ENCODE measurements around the gene MYCT1.

Gene MYCT1

GRCh38 chr6:152716322-152716721 lies 18.6 kb downstream of the MYCT1 start:
- Histone ChIP-seq H3K36me3 (ENCODE audit: control insufficient read depth, insufficient read depth, low read length) (no peaks in the 10 kb centered on the region), H3K27ac (ENCODE audit: insufficient read depth, low read depth, low read length, poor library complexity, severe bottlenecking) (no peak overlapping the region), H3K9me3 (ENCODE audit: control insufficient read depth, low read length) (no peaks in the 10 kb centered on the region), H3K4me3 (ENCODE audit: insufficient read depth, low read depth, low read length) (no peak overlapping the region), H3K4me1 (ENCODE audit: control insufficient read depth, insufficient read depth, low read length) (no peaks in the 10 kb centered on the region), H3K27me3 (ENCODE audit: control insufficient read depth, insufficient read depth, low read length, poor library complexity, severe bottlenecking) (no peaks in the 10 kb centered on the region)
- WGBS, 2 experiments = 92% methylated on average over 3 of the region's 3 CpGs; no CpG with 5 or more reads in 1 of the 2 experiments

GRCh38 chr6:152720974-152721373 lies 23.3 kb downstream of the MYCT1 start:
- no peak overlapping the region for H3K27ac ChIP-seq (ENCODE audit: insufficient read depth, low read depth, low read length, poor library complexity, severe bottlenecking)
- no peaks in the 10 kb centered on the region for H3K4me1 ChIP-seq (ENCODE audit: control insufficient read depth, insufficient read depth, low read length)
- WGBS, 2 experiments = 80 to 81% methylated on average over 3 of the region's 3 CpGs
- H3K36me3 ChIP-seq (ENCODE audit: control insufficient read depth, insufficient read depth, low read length) = no peaks in the 10 kb centered on the region
- H3K4me3 ChIP-seq (ENCODE audit: insufficient read depth, low read depth, low read length) = no peak overlapping the region
- no peaks in the 10 kb centered on the region for H3K27me3 ChIP-seq (ENCODE audit: control insufficient read depth, insufficient read depth, low read length, poor library complexity, severe bottlenecking)
- H3K9me3 ChIP-seq (ENCODE audit: control insufficient read depth, low read length) = no peaks in the 10 kb centered on the region

- Histone ChIP-seq H3K4me1 (ENCODE audit: control insufficient read depth, insufficient read depth, low read length) (no peaks in the 10 kb centered on the region), H3K9me3 (ENCODE audit: control insufficient read depth, low read length) (no peaks in the 10 kb centered on the region), H3K27me3 (ENCODE audit: control insufficient read depth, insufficient read depth, low read length, poor library complexity, severe bottlenecking) (no peaks in the 10 kb centered on the region), H3K27ac (ENCODE audit: insufficient read depth, low read depth, low read length, poor library complexity, severe bottlenecking) (no peak overlapping the region), H3K36me3 (ENCODE audit: control insufficient read depth, insufficient read depth, low read length) (no peaks in the 10 kb centered on the region), H3K4me3 (ENCODE audit: insufficient read depth, low read depth, low read length) (no peak overlapping the region)
- WGBS, 2 experiments = 93 to 96% methylated on average over 4 of the region's 4 CpGs
These were observed 24.3 kb downstream of the MYCT1 start for GRCh38 chr6:152721956-152722355.

GRCh38 chr6:152723398-152723797 lies 25.7 kb downstream of the MYCT1 start:
- Histone ChIP-seq H3K27ac (ENCODE audit: insufficient read depth, low read depth, low read length, poor library complexity, severe bottlenecking) (no peak overlapping the region), H3K27me3 (ENCODE audit: control insufficient read depth, insufficient read depth, low read length, poor library complexity, severe bottlenecking) (no peaks in the 10 kb centered on the region), H3K4me1 (ENCODE audit: control insufficient read depth, insufficient read depth, low read length) (no peaks in the 10 kb centered on the region), H3K9me3 (ENCODE audit: control insufficient read depth, low read length) (no peaks in the 10 kb centered on the region), H3K4me3 (ENCODE audit: insufficient read depth, low read depth, low read length) (no peak overlapping the region), H3K36me3 (ENCODE audit: control insufficient read depth, insufficient read depth, low read length) (no peaks in the 10 kb centered on the region)
- 79 to 90% methylated on average over 1 of the region's 1 CpG for WGBS, 2 experiments

- H3K27ac ChIP-seq (ENCODE audit: insufficient read depth, low read depth, low read length, poor library complexity, severe bottlenecking) = no peak overlapping the region
- WGBS, 2 experiments = 76 to 81% methylated on average over 4 of the region's 4 CpGs
- no peak overlapping the region for H3K4me3 ChIP-seq (ENCODE audit: insufficient read depth, low read depth, low read length)
- no peaks in the 10 kb centered on the region for H3K36me3 ChIP-seq (ENCODE audit: control insufficient read depth, insufficient read depth, low read length)
- H3K9me3 ChIP-seq (ENCODE audit: control insufficient read depth, low read length) = no peaks in the 10 kb centered on the region
- no peaks in the 10 kb centered on the region for H3K27me3 ChIP-seq (ENCODE audit: control insufficient read depth, insufficient read depth, low read length, poor library complexity, severe bottlenecking)
- H3K4me1 ChIP-seq (ENCODE audit: control insufficient read depth, insufficient read depth, low read length) = no peaks in the 10 kb centered on the region
These were observed 28.6 kb downstream of the MYCT1 start for GRCh38 chr6:152726313-152726712.

- 91 to 94% methylated on average over 3 of the region's 3 CpGs for WGBS, 2 experiments
- H3K27me3 ChIP-seq (ENCODE audit: control insufficient read depth, insufficient read depth, low read length, poor library complexity, severe bottlenecking) = no peaks in the 10 kb centered on the region
- H3K4me3 ChIP-seq (ENCODE audit: insufficient read depth, low read depth, low read length) = no peak overlapping the region
These were observed 29.8 kb downstream of the MYCT1 start for GRCh38 chr6:152727507-152727906.

GRCh38 chr6:152734630-152735029 lies 36.9 kb downstream of the MYCT1 start:
- Histone ChIP-seq H3K4me1 (ENCODE audit: control insufficient read depth, insufficient read depth, low read length) (no peaks in the 10 kb centered on the region), H3K36me3 (ENCODE audit: control insufficient read depth, insufficient read depth, low read length) (no peaks in the 10 kb centered on the region), H3K27me3 (ENCODE audit: control insufficient read depth, insufficient read depth, low read length, poor library complexity, severe bottlenecking) (no peaks in the 10 kb centered on the region), H3K27ac (ENCODE audit: insufficient read depth, low read depth, low read length, poor library complexity, severe bottlenecking) (no peak overlapping the region), H3K4me3 (ENCODE audit: insufficient read depth, low read depth, low read length) (no peak overlapping the region), H3K9me3 (ENCODE audit: control insufficient read depth, low read length) (no peaks in the 10 kb centered on the region)
- 91 to 96% methylated on average over 2 of the region's 2 CpGs for WGBS, 2 experiments

More at GRCh38 chr6:152727507-152727906, 29.8 kb downstream of the MYCT1 start:
- Histone ChIP-seq H3K9me3 (ENCODE audit: control insufficient read depth, low read length) (no peaks in the 10 kb centered on the region), H3K4me1 (ENCODE audit: control insufficient read depth, insufficient read depth, low read length) (no peaks in the 10 kb centered on the region), H3K36me3 (ENCODE audit: control insufficient read depth, insufficient read depth, low read length) (no peaks in the 10 kb centered on the region), H3K27ac (ENCODE audit: insufficient read depth, low read depth, low read length, poor library complexity, severe bottlenecking) (no peak overlapping the region)

- no peak overlapping the region for H3K27ac ChIP-seq (ENCODE audit: insufficient read depth, low read depth, low read length, poor library complexity, severe bottlenecking)
- no peaks in the 10 kb centered on the region for H3K36me3 ChIP-seq (ENCODE audit: control insufficient read depth, insufficient read depth, low read length)
- 83% methylated on average over 1 of the region's 2 CpGs; no CpG with 5 or more reads in 1 of the 2 experiments for WGBS, 2 experiments
- no peak overlapping the region for H3K4me3 ChIP-seq (ENCODE audit: insufficient read depth, low read depth, low read length)
- H3K27me3 ChIP-seq (ENCODE audit: control insufficient read depth, insufficient read depth, low read length, poor library complexity, severe bottlenecking) = no peaks in the 10 kb centered on the region
- no peaks in the 10 kb centered on the region for H3K9me3 ChIP-seq (ENCODE audit: control insufficient read depth, low read length)
- H3K4me1 ChIP-seq (ENCODE audit: control insufficient read depth, insufficient read depth, low read length) = no peaks in the 10 kb centered on the region
These were observed 39.1 kb downstream of the MYCT1 start for GRCh38 chr6:152736687-152737273.

GRCh38 chr6:152745509-152746171 lies 47.9 kb downstream of the MYCT1 start:
- H3K27me3 ChIP-seq (ENCODE audit: control insufficient read depth, insufficient read depth, low read length, poor library complexity, severe bottlenecking) = no peaks in the 10 kb centered on the region
- 95 to 97% methylated on average over 4 of the region's 4 CpGs for WGBS, 2 experiments
- no peak overlapping the region for H3K4me3 ChIP-seq (ENCODE audit: insufficient read depth, low read depth, low read length)
- no peaks in the 10 kb centered on the region for H3K36me3 ChIP-seq (ENCODE audit: control insufficient read depth, insufficient read depth, low read length)
- no peaks in the 10 kb centered on the region for H3K4me1 ChIP-seq (ENCODE audit: control insufficient read depth, insufficient read depth, low read length)
- H3K9me3 ChIP-seq (ENCODE audit: control insufficient read depth, low read length) = no peaks in the 10 kb centered on the region
- no peak overlapping the region for H3K27ac ChIP-seq (ENCODE audit: insufficient read depth, low read depth, low read length, poor library complexity, severe bottlenecking)

GRCh38 chr6:152746172-152746553 lies 48.5 kb downstream of the MYCT1 start:
- Histone ChIP-seq H3K36me3 (ENCODE audit: control insufficient read depth, insufficient read depth, low read length) (no peaks in the 10 kb centered on the region), H3K9me3 (ENCODE audit: control insufficient read depth, low read length) (no peaks in the 10 kb centered on the region), H3K27ac (ENCODE audit: insufficient read depth, low read depth, low read length, poor library complexity, severe bottlenecking) (no peak overlapping the region), H3K4me3 (ENCODE audit: insufficient read depth, low read depth, low read length) (no peak overlapping the region), H3K27me3 (ENCODE audit: control insufficient read depth, insufficient read depth, low read length, poor library complexity, severe bottlenecking) (no peaks in the 10 kb centered on the region), H3K4me1 (ENCODE audit: control insufficient read depth, insufficient read depth, low read length) (no peaks in the 10 kb centered on the region)
- WGBS, 2 experiments = 90 to 96% methylated on average over 2 of the region's 2 CpGs

All from ectodermal cell (in vitro differentiated cells).